Neuron (in vitro differentiated cells): ENCODE data around the gene LSM14B.

Experiments used
- H2AFZ ChIP-seq: one replicate; pipeline ENCODE4 v1.6.1; 2013; ENCODE audit warnings: low read depth, mild to moderate bottlenecking, inconsistent platforms, low read length, moderate library complexity
- H3K27me3 ChIP-seq: one replicate; pipeline ENCODE4 v1.6.1; 2013; ENCODE audit warnings: low read length; ENCODE audit not compliant: insufficient read depth
- H3K36me3 ChIP-seq: one replicate; pipeline ENCODE4 v1.6.1; 2013; ENCODE audit warnings: low read length; ENCODE audit not compliant: insufficient read depth
- H3K4me1 ChIP-seq: one replicate; pipeline ENCODE4 v1.6.1; 2013; ENCODE audit warnings: low read length; ENCODE audit not compliant: insufficient read depth
- H3K4me3 ChIP-seq: 2 replicates; pipeline ENCODE4 v1.5.1; 2013; ENCODE audit warnings: mild to moderate bottlenecking, low read length, moderate library complexity
- H3K9me3 ChIP-seq: one replicate; pipeline ENCODE4 v1.6.1; 2013; ENCODE audit warnings: low read length

LSM14B gene

DNA sequence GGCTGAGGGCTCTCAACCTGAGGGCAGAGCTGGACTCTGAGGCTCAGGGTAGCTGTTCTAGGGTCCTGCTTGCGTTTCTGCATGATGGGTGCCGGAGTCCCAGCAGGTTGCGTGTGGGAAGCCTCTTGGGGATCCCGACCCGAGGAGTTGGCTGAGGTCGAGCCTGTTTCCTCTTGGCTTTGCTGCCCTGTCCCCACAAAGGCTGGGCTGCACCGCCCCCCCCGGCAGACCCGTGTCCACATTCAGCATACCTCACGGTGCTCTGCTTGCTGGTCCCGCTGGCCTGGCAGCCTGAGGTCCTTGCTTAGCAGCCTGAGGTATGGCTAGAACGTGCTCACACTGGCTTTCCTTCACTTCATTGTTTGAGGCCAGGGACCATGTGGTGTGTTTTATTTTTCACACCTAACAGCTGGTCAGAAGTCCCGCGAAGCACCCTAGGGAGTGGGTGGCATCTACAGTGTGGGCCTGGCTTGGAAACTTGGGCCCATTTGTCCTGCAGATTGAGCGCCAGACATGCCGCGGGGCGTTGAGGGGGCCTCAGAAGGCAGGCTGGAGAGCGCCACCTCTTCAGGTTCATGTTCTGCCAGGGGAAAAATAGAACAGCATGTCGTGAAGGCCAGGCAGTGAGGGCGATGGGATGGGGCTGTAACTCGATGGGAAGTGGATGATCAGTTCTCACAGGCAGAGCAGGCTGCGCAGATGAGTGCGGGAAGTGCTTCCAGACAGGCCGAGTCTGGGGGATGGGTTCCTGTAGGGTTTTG, 9.5 kb downstream of the LSM14B start:
- peaks cover 97% of the 10 kb centered on the region for H3K36me3 ChIP-seq
- no peak overlapping the region for H3K4me3 ChIP-seq
- no peak overlapping the region for H2AFZ ChIP-seq
- H3K27me3 ChIP-seq: no peaks in the 10 kb centered on the region
- no peaks in the 10 kb centered on the region for H3K9me3 ChIP-seq
- H3K4me1 ChIP-seq: no peaks in the 10 kb centered on the region

DNA sequence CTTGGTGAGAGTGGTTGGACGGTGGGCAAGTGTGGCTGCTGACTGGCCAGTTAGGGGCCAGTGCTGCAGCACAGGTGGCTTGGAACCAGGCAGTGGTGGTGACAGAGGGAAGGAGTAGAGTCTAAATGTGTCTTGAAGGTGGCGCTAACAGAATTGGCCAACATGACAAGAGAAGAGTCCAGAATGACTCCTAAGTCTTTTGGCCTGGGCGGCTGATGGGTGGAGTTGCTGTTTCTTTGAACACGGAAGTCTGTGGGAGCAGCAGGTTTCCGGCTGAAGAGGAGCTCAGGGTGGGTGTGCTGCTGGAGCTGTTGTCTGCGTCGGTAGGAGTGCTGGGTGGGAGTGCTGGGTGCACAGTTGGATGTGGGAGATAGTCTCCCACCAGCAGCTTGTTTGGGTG, 10.1 kb downstream of the LSM14B start:
- Histone ChIP-seq H3K9me3 (no peaks in the 10 kb centered on the region), H3K4me1 (no peaks in the 10 kb centered on the region)

DNA sequence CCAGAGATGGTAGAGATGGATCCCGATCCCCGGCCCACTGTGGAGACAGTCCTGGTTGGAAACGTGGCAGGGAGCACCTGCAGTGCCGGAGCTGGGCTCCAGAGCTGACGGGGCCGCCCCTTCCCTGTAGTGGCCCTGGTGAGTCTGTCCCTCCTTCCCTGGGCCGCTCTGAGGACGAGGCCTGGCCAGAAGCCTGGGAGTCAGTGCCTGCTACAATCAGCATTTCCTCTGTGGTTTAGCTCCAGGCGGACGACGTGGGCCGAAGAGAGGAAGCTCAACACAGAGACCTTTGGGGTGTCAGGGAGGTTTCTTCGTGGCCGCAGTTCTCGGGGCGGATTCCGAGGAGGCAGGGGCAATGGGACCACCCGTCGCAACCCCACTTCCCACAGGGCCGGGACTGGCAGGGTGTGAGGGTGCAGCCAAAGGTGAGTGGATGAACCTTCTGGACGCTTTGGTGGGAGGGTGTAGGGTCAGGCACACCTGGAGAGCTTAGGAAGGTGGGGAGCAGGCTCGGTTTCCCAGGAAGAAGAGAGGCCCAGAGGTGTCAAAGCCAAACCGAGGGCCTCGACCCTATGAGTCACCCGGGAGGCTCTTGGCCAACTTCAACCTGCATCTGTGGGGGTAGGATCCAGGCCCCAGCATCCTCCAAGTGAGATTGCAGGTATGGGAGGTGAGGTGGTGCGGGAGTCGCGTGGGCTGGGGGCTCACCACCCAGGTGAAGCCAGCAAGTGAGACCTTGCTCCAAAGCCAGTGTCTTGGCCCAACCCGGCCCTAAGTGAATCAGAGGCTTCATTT, 11.0 kb downstream of the LSM14B start:
- Histone ChIP-seq H3K27me3 (no peaks in the 10 kb centered on the region), H3K9me3 (no peaks in the 10 kb centered on the region), H3K36me3 (peaks cover 97% of the 10 kb centered on the region), H2AFZ (no peak overlapping the region), H3K4me3 (no peak overlapping the region), H3K4me1 (no peaks in the 10 kb centered on the region)

More for the DNA sequence above, 10.1 kb downstream of the LSM14B start:
- no peaks in the 10 kb centered on the region for H3K27me3 ChIP-seq
- H3K36me3 ChIP-seq: peaks cover 97% of the 10 kb centered on the region
- no peak overlapping the region for H2AFZ ChIP-seq
- H3K4me3 ChIP-seq: no peak overlapping the region

DNA sequence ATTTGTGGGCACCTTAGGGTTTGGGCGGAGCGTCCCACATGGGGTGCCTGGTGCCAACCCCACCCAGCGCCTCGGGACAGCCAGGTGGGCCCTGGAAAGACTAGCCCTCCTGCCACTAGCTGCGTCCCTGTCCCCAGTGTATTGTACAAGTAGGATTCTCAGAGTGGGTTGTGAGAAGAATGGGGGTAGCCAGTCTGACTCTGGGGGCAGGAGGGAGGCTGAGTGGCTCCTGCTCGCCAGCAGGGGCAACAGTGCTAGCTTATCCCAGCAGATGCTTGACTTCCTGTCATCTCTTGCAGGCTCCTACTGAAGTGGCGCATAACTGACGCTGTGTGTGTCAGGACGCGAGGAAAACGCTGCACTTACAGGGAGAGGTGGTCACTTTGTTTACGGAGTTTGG, 11.6 kb downstream of the LSM14B start:
- Histone ChIP-seq H3K36me3 (peaks cover 95% of the 10 kb centered on the region), H3K27me3 (no peaks in the 10 kb centered on the region), H3K4me3 (no peak overlapping the region), H2AFZ (no peak overlapping the region), H3K9me3 (no peaks in the 10 kb centered on the region), H3K4me1 (no peaks in the 10 kb centered on the region)

DNA sequence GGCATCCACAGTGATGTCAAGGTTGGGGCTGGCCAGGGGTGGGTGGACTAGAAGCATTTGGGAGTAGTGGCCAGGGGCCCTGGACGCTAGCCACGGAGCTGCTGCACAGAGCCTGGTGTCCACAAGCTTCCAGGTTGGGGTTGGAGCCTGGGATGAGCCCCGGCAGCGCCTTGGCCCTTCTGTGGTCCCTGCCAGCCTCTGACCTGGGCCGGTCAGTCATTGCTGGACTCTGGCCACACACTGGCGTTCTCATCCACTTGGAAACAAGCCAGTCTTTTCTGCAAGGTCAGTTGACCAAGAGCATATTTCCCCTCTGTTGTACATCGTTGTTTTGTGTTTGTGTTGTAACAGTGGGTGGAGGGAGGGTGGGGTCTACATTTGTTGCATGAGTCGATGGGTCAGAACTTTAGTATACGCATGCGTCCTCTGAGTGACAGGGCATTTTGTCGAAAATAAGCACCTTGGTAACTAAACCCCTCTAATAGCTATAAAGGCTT, 12.5 kb downstream of the LSM14B start:
- Histone ChIP-seq H3K4me3 (no peak overlapping the region), H3K4me1 (no peaks in the 10 kb centered on the region), H2AFZ (no peak overlapping the region), H3K9me3 (no peaks in the 10 kb centered on the region), H3K27me3 (no peaks in the 10 kb centered on the region), H3K36me3 (peaks cover 95% of the 10 kb centered on the region)

DNA sequence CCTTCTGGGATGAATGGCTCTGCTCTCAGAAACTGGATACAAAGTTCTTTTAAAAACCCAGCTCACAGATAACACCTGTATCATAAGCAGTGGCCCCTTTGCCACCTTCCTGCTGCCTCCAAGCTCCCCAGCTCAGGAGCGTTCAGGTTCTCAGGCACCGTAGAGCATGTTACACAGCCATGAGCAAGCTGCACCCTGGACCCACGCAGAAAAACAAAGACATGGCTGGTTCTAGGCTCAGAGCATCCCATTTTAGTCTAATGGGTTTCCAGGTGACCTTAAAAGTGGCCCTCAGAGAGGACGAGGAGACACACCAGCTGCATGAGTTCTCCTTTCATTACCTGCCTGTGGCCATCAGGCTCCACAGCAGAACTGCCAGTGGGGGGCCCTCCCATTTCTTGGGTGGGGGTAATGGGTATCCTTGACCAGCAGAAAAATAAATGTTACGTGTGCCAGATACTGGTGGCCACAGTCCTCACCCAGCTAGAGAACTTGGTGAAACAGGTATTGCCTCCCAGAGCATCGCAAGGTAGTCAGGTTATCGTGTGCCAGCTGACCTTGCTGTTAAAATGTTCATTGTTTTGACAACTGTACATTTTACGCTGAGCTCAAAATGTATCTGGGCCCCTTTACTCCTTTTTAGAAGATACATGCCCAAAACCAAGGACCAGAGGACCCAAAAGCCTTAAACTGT, 13.4 kb downstream of the LSM14B start:
- no peak overlapping the region for H2AFZ ChIP-seq
- no peaks in the 10 kb centered on the region for H3K27me3 ChIP-seq
- H3K4me3 ChIP-seq: no peak overlapping the region
- no peaks in the 10 kb centered on the region for H3K9me3 ChIP-seq
- H3K4me1 ChIP-seq: no peaks in the 10 kb centered on the region
- peaks cover 94% of the 10 kb centered on the region for H3K36me3 ChIP-seq

DNA sequence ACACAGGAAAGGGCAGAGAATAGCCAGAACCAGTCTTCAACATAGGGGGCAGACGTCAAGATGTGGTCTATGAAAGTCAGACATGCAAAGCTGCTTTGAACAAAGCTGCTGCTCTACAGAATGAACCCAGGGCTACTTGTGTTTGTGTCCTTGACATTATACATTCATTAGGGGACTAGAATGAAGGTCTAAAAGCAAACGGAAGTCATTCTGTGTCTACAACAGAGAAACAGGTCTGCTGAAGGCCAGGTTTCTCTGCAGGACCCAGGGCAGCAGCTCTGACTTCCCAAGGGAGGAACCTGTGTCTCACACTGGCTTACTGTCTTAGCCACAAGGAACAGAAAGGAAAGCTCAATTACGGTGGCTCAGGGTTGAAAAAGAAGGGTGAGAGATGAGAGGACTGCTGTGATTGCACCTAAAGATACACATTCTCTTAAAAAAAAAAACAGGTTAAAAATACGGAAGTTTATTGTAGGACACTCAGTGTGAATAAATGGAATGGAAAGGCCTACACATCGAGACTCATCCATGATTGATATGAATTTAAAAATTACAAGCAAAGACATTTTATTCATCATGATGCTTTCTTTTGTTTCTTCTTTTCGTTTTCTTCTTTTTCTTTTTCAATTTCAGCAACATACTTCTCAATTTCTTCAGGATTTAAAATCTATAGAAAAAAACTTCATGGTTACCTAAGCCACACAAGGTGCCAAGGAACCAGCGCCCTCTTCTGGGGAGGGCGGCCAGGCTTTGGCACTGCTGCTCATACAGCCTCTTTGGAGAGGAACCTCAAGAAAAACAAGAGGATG, 14.2 kb downstream of the LSM14B start:
- no peaks in the 10 kb centered on the region for H3K27me3 ChIP-seq
- peaks cover 93% of the 10 kb centered on the region for H3K36me3 ChIP-seq
- H3K4me3 ChIP-seq: no peak overlapping the region

DNA sequence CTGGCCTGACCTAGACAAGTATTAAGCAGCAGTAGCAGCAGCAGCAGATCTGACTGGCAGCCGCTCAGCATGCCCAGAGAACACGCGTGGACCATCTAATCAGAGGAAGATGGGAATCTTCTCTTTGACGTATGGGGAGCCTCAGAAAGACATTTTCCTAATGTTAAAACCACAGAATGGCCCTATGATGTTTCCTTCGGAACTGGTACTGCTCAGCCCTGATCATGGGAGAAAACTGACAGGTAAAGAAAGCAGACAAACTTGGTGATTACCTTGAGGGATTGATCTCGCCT, 14.8 kb downstream of the LSM14B start:
- no peaks in the 10 kb centered on the region for H3K9me3 ChIP-seq

More for the DNA sequence above, 14.2 kb downstream of the LSM14B start:
- Histone ChIP-seq H3K4me1 (peaks cover 6% of the 10 kb centered on the region), H2AFZ (no peak overlapping the region), H3K9me3 (no peaks in the 10 kb centered on the region)

DNA sequence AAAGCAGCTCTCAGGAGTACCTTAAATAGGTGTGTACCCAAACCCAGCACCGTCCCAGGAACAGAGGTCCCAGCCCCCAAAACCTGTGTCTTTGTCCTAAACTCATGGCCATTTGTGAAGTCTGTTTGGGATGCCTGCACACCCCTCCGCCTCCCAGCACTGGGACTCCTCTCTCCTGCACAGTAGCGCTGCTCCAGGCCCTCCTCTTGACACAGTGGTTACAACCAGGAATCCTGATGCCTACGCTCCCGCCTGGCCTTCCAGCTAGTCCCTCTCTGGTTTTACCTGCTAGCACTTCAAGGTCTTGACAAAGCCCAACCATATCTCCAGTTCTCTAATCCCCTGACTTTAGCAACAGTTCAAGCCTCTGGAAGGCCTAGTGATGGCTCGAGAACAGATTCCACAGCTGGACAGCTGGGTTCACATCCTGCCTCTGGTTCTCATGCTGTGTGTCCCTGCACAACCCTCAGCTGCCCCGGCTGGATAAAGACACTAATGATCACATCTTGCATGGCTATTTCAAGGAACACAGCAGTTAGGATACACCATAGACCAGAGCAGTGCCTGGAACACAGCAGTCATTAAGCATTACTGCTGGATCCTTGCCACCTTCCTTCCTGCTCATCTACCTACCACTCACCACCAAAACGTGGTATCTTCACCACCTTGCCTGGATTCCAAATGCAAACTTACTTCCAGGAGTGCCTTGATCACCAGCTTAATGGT, 15.4 kb downstream of the LSM14B start:
- H3K4me3 ChIP-seq: no peak overlapping the region
- peaks cover 12% of the 10 kb centered on the region for H3K4me1 ChIP-seq
- peaks cover 81% of the 10 kb centered on the region for H3K36me3 ChIP-seq
- no peak overlapping the region for H2AFZ ChIP-seq
- no peaks in the 10 kb centered on the region for H3K9me3 ChIP-seq
- H3K27me3 ChIP-seq: no peaks in the 10 kb centered on the region

More for the DNA sequence above, 14.8 kb downstream of the LSM14B start:
- Histone ChIP-seq H3K27me3 (no peaks in the 10 kb centered on the region), H3K36me3 (peaks cover 87% of the 10 kb centered on the region), H3K4me1 (peaks cover 12% of the 10 kb centered on the region), H3K4me3 (no peak overlapping the region), H2AFZ (no peak overlapping the region)

DNA sequence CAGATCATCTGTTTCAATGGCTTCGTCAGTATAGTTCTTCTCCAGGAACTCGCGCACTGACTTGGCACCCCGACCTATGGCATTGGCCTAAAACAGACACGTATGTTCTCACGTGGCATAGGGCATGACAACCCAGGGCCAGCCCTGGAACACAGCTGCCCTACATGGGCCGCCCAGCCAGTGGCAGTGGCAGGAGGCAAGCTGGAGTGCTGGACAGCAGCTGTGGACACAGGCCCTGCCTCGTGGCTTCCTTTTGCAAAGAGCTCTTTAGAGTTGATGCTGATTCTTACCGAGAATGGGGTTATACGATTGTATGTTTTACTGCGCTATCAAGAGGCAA, 15.9 kb downstream of the LSM14B start:
- no peak overlapping the region for H3K4me3 ChIP-seq
- peaks cover 12% of the 10 kb centered on the region for H3K4me1 ChIP-seq
- H2AFZ ChIP-seq: no peak overlapping the region
- peaks cover 76% of the 10 kb centered on the region for H3K36me3 ChIP-seq
- no peaks in the 10 kb centered on the region for H3K27me3 ChIP-seq
- no peaks in the 10 kb centered on the region for H3K9me3 ChIP-seq

DNA sequence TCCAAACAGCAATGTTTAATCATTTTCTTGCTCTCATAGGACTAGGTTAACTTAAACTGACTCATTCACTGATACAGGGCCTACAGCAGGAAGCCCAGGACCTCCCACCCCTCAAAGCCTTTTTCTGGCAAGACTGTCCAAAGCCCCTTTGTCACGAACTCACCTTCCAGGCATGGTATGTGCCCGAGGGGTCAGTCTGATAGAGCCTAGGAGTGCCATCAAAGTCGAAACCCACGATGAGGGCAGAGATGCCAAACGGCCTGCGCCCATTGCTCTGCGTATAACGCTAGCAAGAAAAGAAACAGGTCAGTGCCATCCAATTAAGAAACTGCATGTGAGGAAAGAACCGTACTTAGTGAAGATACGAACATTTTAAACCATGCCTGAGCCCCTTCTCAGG, 16.6 kb downstream of the LSM14B start:
- peaks cover 69% of the 10 kb centered on the region for H3K36me3 ChIP-seq
- H3K4me3 ChIP-seq: no peak overlapping the region
- no peak overlapping the region for H2AFZ ChIP-seq
- H3K27me3 ChIP-seq: no peaks in the 10 kb centered on the region
- peaks cover 12% of the 10 kb centered on the region for H3K4me1 ChIP-seq
- no peaks in the 10 kb centered on the region for H3K9me3 ChIP-seq

DNA sequence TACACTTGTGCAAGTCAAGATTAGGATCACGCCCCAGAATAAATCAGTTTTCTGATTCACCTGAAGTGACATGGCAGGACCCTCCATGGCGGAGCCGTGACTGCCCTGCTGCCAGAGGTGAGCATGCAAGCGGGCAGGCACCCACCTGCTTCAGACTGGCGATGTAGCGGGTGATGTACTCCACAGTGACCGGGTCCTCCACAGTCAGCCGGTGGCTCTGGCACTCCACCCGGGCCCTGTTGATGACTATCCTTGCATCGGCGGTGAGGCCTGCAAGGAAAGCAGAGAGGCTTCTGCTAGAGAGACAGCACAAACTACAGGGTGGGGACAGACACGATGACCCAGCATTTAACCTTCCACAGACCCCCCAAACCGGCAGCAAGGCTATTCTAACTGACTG, 17.4 kb downstream of the LSM14B start:
- Histone ChIP-seq H3K36me3 (peaks cover 62% of the 10 kb centered on the region), H3K4me3 (no peak overlapping the region), H3K9me3 (no peaks in the 10 kb centered on the region), H2AFZ (no peak overlapping the region), H3K4me1 (peaks cover 15% of the 10 kb centered on the region), H3K27me3 (no peaks in the 10 kb centered on the region)
